Measurements from ENCODE around the gene LNX2.

DNA sequence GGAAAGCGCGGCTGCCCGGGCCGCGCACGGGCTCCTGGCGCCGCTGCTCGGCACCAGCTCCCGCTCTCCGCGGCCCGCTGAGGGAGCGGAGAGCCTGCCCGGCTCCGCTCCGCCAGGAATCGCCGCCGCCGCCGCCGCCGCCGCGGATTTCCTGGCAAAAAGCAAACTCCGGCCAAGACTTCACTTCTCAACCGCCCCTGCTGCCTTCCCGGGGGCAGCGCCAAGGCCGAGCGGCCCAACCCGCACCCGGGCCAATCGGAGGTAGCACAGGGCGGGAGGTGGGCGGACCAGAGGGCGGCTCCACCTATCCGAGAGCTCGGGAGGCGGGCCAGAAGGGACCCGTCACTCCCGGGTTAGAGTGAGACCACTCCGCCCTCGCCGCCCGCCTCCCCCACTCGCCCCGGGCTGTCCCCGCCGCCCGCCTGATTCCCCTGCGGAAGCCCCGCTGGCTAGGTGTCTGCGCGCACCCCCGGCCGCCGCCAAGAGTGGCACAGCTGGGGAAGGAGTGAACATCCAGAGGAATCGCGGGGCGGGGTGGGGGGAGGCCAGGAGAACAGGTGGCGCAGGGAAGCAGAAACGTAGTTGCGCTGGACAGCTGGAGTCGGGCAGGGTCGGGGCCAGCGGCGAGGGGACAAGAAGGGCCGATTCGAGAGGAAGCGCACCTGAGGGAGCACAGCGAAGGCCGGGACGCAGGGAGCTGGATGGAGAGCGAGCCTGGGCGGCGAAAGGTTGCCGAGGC, at the start of gene LNX2:
- TF ChIP-seq EZH2 (IDR thresholded peaks at IDR 0.05; ENCODE audit: low read length) = no peak
- TF ChIP-seq CTCF (optimal IDR thresholded peaks at IDR 0.05 in 1 of 3, IDR thresholded peaks at IDR 0.05 in 1 of 3, conservative IDR thresholded peaks at IDR 0.05 in 1 of 3; ENCODE audit: extremely low read depth in 1 of 3, insufficient read depth in 2 of 3, low read length in 3 of 3) = no peak
